ENCODE data around the gene SERAC1. TPM values are rescaled to one million over a fixed set of nuclear protein-coding genes. Genes with fewer than 3 reads are reported as not detected.

SERAC1 gene
- total RNA-seq, 1 donor from 2014 or later = 10.1 TPM

GRCh38 chr6:158115508-158115907 lies 52.6 kb downstream of the SERAC1 start:
- H3K27me3 ChIP-seq = no peaks in the 10 kb centered on the region
- no peaks in the 10 kb centered on the region for H3K4me1 ChIP-seq
- no peaks in the 10 kb centered on the region for H3K9me3 ChIP-seq
- no peak for DNase-seq (ENCODE audit: extremely low spot score in 2 of 2)
- no peak overlapping the region for H3K4me3 ChIP-seq
- TF ChIP-seq POLR2AphosphoS5 (IDR thresholded peaks at IDR 0.05; ENCODE audit: insufficient read depth in 1 of 2, low read depth in 1 of 2) (no peak), POLR2A (IDR thresholded peaks at IDR 0.05) (no peak), CTCF (IDR thresholded peaks at IDR 0.05) (no peak)
- intact Hi-C loops (cut with DNase I) = no loop called here
- H3K36me3 ChIP-seq = peaks cover 0 to 9% of the 10 kb centered on the region in 2 donors
- H3K27ac ChIP-seq = no peak overlapping the region

- no peak for TF ChIP-seq POLR2A (IDR thresholded peaks at IDR 0.05)
- TF ChIP-seq CTCF (IDR thresholded peaks at IDR 0.05) = no peak
- TF ChIP-seq POLR2AphosphoS5 (IDR thresholded peaks at IDR 0.05; ENCODE audit: insufficient read depth in 1 of 2, low read depth in 1 of 2) = no peak
- H3K9me3 ChIP-seq = no peaks in the 10 kb centered on the region
- no peak overlapping the region for H3K27ac ChIP-seq
- no peak for DNase-seq (ENCODE audit: extremely low spot score in 2 of 2)
- no peak overlapping the region for H3K4me3 ChIP-seq
- intact Hi-C loops (cut with DNase I) = no loop called here
- peaks cover 0 to 9% of the 10 kb centered on the region in 2 donors for H3K36me3 ChIP-seq
- H3K27me3 ChIP-seq = no peaks in the 10 kb centered on the region
- H3K4me1 ChIP-seq = no peaks in the 10 kb centered on the region
Observed at GRCh38 chr6:158115102-158115501, 53.0 kb downstream of the SERAC1 start.

GRCh38 chr6:158113802-158114201 lies 54.3 kb downstream of the SERAC1 start:
- Histone ChIP-seq H3K36me3 (peaks cover 0 to 10% of the 10 kb centered on the region in 2 donors), H3K27me3 (no peaks in the 10 kb centered on the region), H3K27ac (no peak overlapping the region), H3K4me3 (no peak overlapping the region), H3K9me3 (no peaks in the 10 kb centered on the region), H3K4me1 (no peaks in the 10 kb centered on the region)
- intact Hi-C loops (cut with DNase I) = no loop called here
- DNase-seq (ENCODE audit: extremely low spot score in 2 of 2) = no peak
- TF ChIP-seq POLR2A (IDR thresholded peaks at IDR 0.05) (no peak), POLR2AphosphoS5 (IDR thresholded peaks at IDR 0.05; ENCODE audit: insufficient read depth in 1 of 2, low read depth in 1 of 2) (no peak), CTCF (IDR thresholded peaks at IDR 0.05) (no peak)

- Histone ChIP-seq H3K27ac (no peak overlapping the region), H3K36me3 (peaks cover 0 to 8% of the 10 kb centered on the region in 2 donors), H3K27me3 (no peaks in the 10 kb centered on the region), H3K9me3 (no peaks in the 10 kb centered on the region), H3K4me1 (no peaks in the 10 kb centered on the region), H3K4me3 (no peak overlapping the region)
- no peak for DNase-seq (ENCODE audit: extremely low spot score in 2 of 2)
- intact Hi-C loops (cut with DNase I) = no loop called here
- TF ChIP-seq POLR2A (IDR thresholded peaks at IDR 0.05) (no peak), POLR2AphosphoS5 (IDR thresholded peaks at IDR 0.05; ENCODE audit: insufficient read depth in 1 of 2, low read depth in 1 of 2) (no peak), CTCF (IDR thresholded peaks at IDR 0.05) (no peak)
Observed at GRCh38 chr6:158111987-158112386, 56.1 kb downstream of the SERAC1 start.

GRCh38 chr6:158110986-158111385 lies 57.1 kb downstream of the SERAC1 start:
- TF ChIP-seq POLR2A (IDR thresholded peaks at IDR 0.05) (no peak), POLR2AphosphoS5 (IDR thresholded peaks at IDR 0.05; ENCODE audit: insufficient read depth in 1 of 2, low read depth in 1 of 2) (no peak), CTCF (IDR thresholded peaks at IDR 0.05) (no peak)
- Histone ChIP-seq H3K9me3 (no peaks in the 10 kb centered on the region), H3K4me1 (no peaks in the 10 kb centered on the region), H3K36me3 (peaks cover 0 to 8% of the 10 kb centered on the region in 2 donors), H3K27ac (no peak overlapping the region), H3K27me3 (no peaks in the 10 kb centered on the region), H3K4me3 (no peak overlapping the region)
- no peak for DNase-seq (ENCODE audit: extremely low spot score in 2 of 2)
- intact Hi-C loops (cut with DNase I) = no loop called here
